T-helper 9 cell (primary cell): ENCODE results near the gene ZFR2.

Source experiments
- DNase-seq: peaks from one replicate; pipeline ENCODE4 v3.0.0-alpha.2; 2020

ZFR2 gene

GRCh38 chr19:3873151-3873550 is 4.3 kb upstream of the ZFR2 start:
- no peak for DNase-seq

- no peak for DNase-seq
Observed at GRCh38 chr19:3867971-3868769, 668 bp downstream of the ZFR2 start.

- DNase-seq: no peak
Observed at GRCh38 chr19:3866910-3867638, 1.8 kb downstream of the ZFR2 start.

- DNase-seq: no peak
Observed at GRCh38 chr19:3863648-3864047, 5.2 kb downstream of the ZFR2 start.

- DNase-seq: no peak
Observed at GRCh38 chr19:3862826-3863500, 5.9 kb downstream of the ZFR2 start.

GRCh38 chr19:3860499-3860898 is 8.3 kb downstream of the ZFR2 start:
- no peak for DNase-seq

- no peak for DNase-seq
Observed at GRCh38 chr19:3857449-3858003, 11.3 kb downstream of the ZFR2 start.

- DNase-seq: no peak
Observed at GRCh38 chr19:3855320-3855719, 13.5 kb downstream of the ZFR2 start.

GRCh38 chr19:3852614-3853254 is 16.1 kb downstream of the ZFR2 start:
- DNase-seq: peak; percentile 18

- no peak for DNase-seq
Observed at GRCh38 chr19:3852177-3852511, 16.7 kb downstream of the ZFR2 start.

GRCh38 chr19:3851254-3852176 is 17.3 kb downstream of the ZFR2 start:
- no peak for DNase-seq

GRCh38 chr19:3850320-3850972 is 18.4 kb downstream of the ZFR2 start:
- DNase-seq: no peak

- no peak for DNase-seq
Observed at GRCh38 chr19:3849787-3850186, 19.1 kb downstream of the ZFR2 start.

- peak; percentile 23 for DNase-seq
Observed at GRCh38 chr19:3849092-3849491, 19.7 kb downstream of the ZFR2 start.

- DNase-seq: no peak
Observed at GRCh38 chr19:3844596-3844995, 24.2 kb downstream of the ZFR2 start.

- no peak for DNase-seq
Observed at GRCh38 chr19:3842948-3843347, 25.9 kb downstream of the ZFR2 start.

GRCh38 chr19:3840804-3841203 is 28.0 kb downstream of the ZFR2 start:
- DNase-seq: no peak

GRCh38 chr19:3839941-3840340 is 28.9 kb downstream of the ZFR2 start:
- no peak for DNase-seq

- no peak for DNase-seq
Observed at GRCh38 chr19:3838661-3839060, 30.2 kb downstream of the ZFR2 start.

GRCh38 chr19:3837922-3838321 is 30.9 kb downstream of the ZFR2 start:
- no peak for DNase-seq

GRCh38 chr19:3837332-3837731 is 31.5 kb downstream of the ZFR2 start:
- DNase-seq: no peak
